SU-DHL-6 (cell line): ENCODE data around the gene LRIG1.

Experiments
- H2AFZ ChIP-seq: fragments of 200-600 bp; sonication (generic); 2 replicates; pipeline ENCODE4 v1.6.1; 2014; ENCODE audit warnings: low read depth, mild to moderate bottlenecking, moderate library complexity, mixed read lengths, antibody characterized with exemption, low read length; ENCODE audit not compliant: severe bottlenecking
- H3F3A ChIP-seq: fragments of 200-600 bp; shearing (Covaris generic); 2 replicates; pipeline ENCODE4 v1.6.0; 2016; ENCODE audit warnings: antibody characterized with exemption, mild to moderate bottlenecking; ENCODE audit not compliant: insufficient read depth
- H3K27ac ChIP-seq: fragments of 200-600 bp; sonication (generic); 2 replicates; pipeline ENCODE4 v1.5.1; 2016; ENCODE audit warnings: low read depth, mild to moderate bottlenecking, low read length, moderate library complexity, mixed read lengths
- H3K27me3 ChIP-seq: fragments of 200-600 bp; sonication (generic), shearing (Covaris generic); 2 replicates; pipeline ENCODE4 v1.6.0; 2014; ENCODE audit warnings: mild to moderate bottlenecking, low read length
- H3K36me3 ChIP-seq: fragments of 200-600 bp; sonication (generic); 2 replicates; pipeline ENCODE4 v1.6.1; 2014; ENCODE audit warnings: mild to moderate bottlenecking, low read length, mixed read lengths
- H3K4me2 ChIP-seq: fragments of 300-600, 200-600 bp; shearing (Covaris generic), sonication (generic); 2 replicates; pipeline ENCODE4 v1.6.0; 2014; ENCODE audit warnings: low read length, low read depth, mild to moderate bottlenecking; ENCODE audit not compliant: poor library complexity, severe bottlenecking
- H3K4me3 ChIP-seq: fragments of 200-600 bp; sonication (generic); 2 replicates; pipeline ENCODE4 v1.5.1; 2014; ENCODE audit warnings: antibody characterized with exemption, low read length, mild to moderate bottlenecking, mixed read lengths; ENCODE audit not compliant: insufficient read depth, poor library complexity, severe bottlenecking
- H3K79me2 ChIP-seq: fragments of 200-600 bp; sonication (generic); 2 replicates; pipeline ENCODE4 v1.6.1; 2014; ENCODE audit warnings: mild to moderate bottlenecking, low read length, moderate library complexity; ENCODE audit not compliant: insufficient read depth
- H3K9ac ChIP-seq: fragments of 200-600 bp; sonication (generic); 2 replicates; pipeline ENCODE4 v1.7.0; 2014; ENCODE audit warnings: mild to moderate bottlenecking, low read length
- H3K9me2 ChIP-seq: fragments of 200-600 bp; sonication (generic); replicated peaks from 2 replicates; pipeline ENCODE4 v1.6.1; 2014; ENCODE audit warnings: low read length; ENCODE audit not compliant: insufficient read depth
- H3K9me3 ChIP-seq: fragments of 200-600 bp; sonication (generic); 2 replicates; pipeline ENCODE4 v1.6.1; 2014; ENCODE audit warnings: low read length, mixed read lengths; ENCODE audit not compliant: insufficient read depth
- H4K20me1 ChIP-seq: fragments of 200-600 bp; sonication (generic); 2 replicates; pipeline ENCODE4 v1.6.1; 2014; ENCODE audit warnings: low read depth, mild to moderate bottlenecking, antibody characterized with exemption, low read length, moderate library complexity, mixed read lengths
- EZH2phosphoT487 ChIP-seq: fragments of 200-600 bp; sonication (generic), shearing (Covaris generic); conservative IDR thresholded peaks from 2 replicates; pipeline ENCODE4 v1.6.1; 2018; ENCODE audit warnings: mild to moderate bottlenecking, antibody characterized with exemption, low read length, moderate library complexity, mixed read lengths
- TF ChIP-seq, protein P1 (sequence below): fragments of 200-600 bp; sonication (generic); IDR thresholded peaks from one replicate; pipeline ENCODE4 v1.5.1; 2017; ENCODE audit warnings: antibody characterized with exemption, mild to moderate bottlenecking, low read length, moderate library complexity; ENCODE audit not compliant: insufficient read depth, poor library complexity, severe bottlenecking

LRIG1 gene

DNA sequence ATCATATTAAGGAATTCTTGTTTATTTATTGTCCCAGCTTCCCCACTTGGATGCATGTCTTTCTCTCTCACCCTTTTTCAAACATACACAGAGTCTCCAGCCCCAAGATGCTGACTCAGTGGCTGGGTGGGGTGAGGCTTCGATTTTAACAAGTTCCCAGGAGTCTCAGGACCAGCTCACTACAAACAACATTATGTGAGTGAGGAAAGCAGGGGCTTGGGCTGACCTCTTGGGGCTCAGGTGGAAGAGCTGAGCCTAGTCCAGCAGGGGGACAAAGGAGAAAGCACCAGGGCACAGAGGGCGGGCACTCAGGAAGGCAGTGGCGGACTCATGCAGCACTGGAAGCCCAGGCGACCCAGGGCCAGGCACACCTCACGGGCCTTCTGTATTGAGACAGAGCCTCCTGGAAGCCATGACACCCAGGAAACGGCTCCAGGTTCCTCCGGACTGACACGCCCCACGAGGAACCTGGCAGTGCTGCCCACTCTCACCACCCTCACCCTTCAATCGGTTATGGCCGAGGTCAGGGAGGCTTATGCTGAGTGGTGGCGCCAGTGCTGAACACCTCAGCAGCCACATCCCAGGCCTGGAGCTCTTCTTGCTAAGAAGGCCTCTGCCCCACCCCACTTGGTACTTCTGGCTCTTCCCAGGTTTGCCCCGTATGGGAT, 97.4 kb downstream of the LRIG1 start:
- no peak overlapping the region for H2AFZ ChIP-seq
- H3K9ac ChIP-seq: no peak overlapping the region
- no peak overlapping the region for H3K27ac ChIP-seq
- no peak overlapping the region for H3K4me2 ChIP-seq
- no peaks in the 10 kb centered on the region for H4K20me1 ChIP-seq
- H3F3A ChIP-seq: no peaks in the 10 kb centered on the region
- no peak for TF ChIP-seq EZH2phosphoT487
- TF ChIP-seq, protein P1, sequence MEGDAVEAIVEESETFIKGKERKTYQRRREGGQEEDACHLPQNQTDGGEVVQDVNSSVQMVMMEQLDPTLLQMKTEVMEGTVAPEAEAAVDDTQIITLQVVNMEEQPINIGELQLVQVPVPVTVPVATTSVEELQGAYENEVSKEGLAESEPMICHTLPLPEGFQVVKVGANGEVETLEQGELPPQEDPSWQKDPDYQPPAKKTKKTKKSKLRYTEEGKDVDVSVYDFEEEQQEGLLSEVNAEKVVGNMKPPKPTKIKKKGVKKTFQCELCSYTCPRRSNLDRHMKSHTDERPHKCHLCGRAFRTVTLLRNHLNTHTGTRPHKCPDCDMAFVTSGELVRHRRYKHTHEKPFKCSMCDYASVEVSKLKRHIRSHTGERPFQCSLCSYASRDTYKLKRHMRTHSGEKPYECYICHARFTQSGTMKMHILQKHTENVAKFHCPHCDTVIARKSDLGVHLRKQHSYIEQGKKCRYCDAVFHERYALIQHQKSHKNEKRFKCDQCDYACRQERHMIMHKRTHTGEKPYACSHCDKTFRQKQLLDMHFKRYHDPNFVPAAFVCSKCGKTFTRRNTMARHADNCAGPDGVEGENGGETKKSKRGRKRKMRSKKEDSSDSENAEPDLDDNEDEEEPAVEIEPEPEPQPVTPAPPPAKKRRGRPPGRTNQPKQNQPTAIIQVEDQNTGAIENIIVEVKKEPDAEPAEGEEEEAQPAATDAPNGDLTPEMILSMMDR: no peak
- no peaks in the 10 kb centered on the region for H3K79me2 ChIP-seq
- no peaks in the 10 kb centered on the region for H3K36me3 ChIP-seq
- no peaks in the 10 kb centered on the region for H3K9me2 ChIP-seq
- no peaks in the 10 kb centered on the region for H3K27me3 ChIP-seq
- no peak overlapping the region for H3K4me3 ChIP-seq
- H3K9me3 ChIP-seq: no peaks in the 10 kb centered on the region

DNA sequence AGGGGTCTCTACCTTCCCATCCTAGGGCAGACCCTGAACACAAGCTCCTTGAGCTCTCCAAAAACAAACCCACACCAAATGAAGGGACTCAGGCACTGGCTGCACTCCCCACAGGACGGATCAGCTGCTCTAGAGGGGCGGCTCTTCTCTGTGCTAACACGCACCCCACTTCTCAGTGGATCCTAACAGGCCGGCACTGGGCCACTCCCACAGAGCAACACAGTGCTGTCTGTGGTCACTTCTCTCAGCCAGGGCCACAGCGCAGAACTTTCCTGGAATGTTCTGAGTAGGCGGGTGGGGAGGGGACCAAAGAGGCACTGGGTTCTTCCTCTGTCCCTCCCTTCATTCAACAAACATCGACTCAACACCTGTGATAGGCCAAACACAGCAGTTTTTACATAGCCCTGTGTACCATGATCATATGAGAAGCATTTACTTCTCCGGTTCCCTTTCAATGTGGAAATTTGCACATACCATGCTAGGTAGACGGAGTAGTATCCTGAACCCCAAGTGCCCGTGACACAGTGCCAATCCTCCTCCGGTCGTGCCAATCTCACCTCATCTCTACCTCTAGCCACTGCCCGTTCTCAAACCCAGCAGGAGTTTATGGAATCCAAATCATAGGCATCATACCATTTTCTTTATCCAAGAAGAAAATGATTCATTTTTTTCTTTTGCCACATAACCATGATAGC, 98.1 kb downstream of the LRIG1 start:
- H3F3A ChIP-seq: no peaks in the 10 kb centered on the region
- no peaks in the 10 kb centered on the region for H4K20me1 ChIP-seq
- no peak overlapping the region for H3K4me3 ChIP-seq
- no peaks in the 10 kb centered on the region for H3K36me3 ChIP-seq
- no peaks in the 10 kb centered on the region for H3K9me3 ChIP-seq
- no peaks in the 10 kb centered on the region for H3K27me3 ChIP-seq
- no peaks in the 10 kb centered on the region for H3K9me2 ChIP-seq
- TF ChIP-seq, protein P1: no peak
- no peak for TF ChIP-seq EZH2phosphoT487
- no peak overlapping the region for H3K27ac ChIP-seq
- no peak overlapping the region for H3K4me2 ChIP-seq
- no peak overlapping the region for H3K9ac ChIP-seq
- no peaks in the 10 kb centered on the region for H3K79me2 ChIP-seq
- H2AFZ ChIP-seq: no peak overlapping the region

DNA sequence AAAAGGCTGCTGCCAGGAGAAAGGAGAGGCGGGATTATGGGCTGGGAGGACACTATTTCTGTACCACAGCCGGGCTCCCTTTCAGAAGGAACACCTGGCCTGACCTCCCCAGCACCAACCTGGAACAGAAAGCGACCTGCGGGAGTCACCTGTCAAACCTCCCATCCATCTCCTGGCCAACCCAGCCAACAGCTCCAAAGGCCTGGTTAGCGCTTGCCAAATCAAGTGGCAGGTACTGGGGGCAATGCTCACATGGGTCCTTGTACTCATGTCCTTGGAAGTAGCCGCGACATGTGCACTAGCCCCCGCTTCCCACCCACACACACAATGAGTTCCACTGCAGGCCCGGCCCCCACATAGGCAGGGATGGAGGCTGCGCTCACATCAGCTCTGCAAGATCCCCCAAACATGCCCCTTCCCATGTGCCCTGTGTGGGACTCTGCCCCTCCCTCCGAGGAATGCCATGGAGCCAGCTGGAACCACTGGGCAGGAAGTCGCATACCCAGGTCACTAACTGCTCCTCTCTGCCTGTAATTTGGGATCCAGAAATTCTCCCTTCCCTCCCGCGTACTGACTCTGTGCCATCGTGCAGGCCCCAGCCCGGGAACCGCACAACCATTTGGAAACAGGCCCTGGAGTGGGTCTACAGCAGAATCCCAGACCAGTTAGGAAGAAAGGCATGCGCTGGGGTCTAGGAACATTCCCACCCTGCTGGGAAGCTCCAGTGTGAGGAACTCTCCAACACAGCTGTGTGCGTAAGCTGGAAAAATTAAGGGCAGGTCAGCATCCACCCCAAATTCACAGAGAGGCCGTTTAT, 98.9 kb downstream of the LRIG1 start:
- H3F3A ChIP-seq: no peaks in the 10 kb centered on the region
- H3K4me3 ChIP-seq: no peak overlapping the region
- no peak overlapping the region for H3K9ac ChIP-seq
- no peak overlapping the region for H2AFZ ChIP-seq
- no peaks in the 10 kb centered on the region for H3K79me2 ChIP-seq
- no peaks in the 10 kb centered on the region for H3K9me2 ChIP-seq
- H3K36me3 ChIP-seq: no peaks in the 10 kb centered on the region
- H3K27ac ChIP-seq: no peak overlapping the region
- H3K4me2 ChIP-seq: no peak overlapping the region
- no peaks in the 10 kb centered on the region for H3K27me3 ChIP-seq
- TF ChIP-seq, protein P1: no peak
- TF ChIP-seq EZH2phosphoT487: no peak
- no peaks in the 10 kb centered on the region for H3K9me3 ChIP-seq
- no peaks in the 10 kb centered on the region for H4K20me1 ChIP-seq
